Gastrocnemius medialis (tissue), 4 donors: ENCODE data around the gene PLSCR2.

Source experiments
- CTCF ChIP-seq, 5 experiments: fragments of 450-650 bp in 3 of 5; fragments of 200-600 bp in 2 of 5; sonication (generic) in 2 of 5; IDR thresholded peaks in 4 of 5; conservative IDR thresholded peaks in 1 of 5; 1 replicate in 4 of 5; 2 replicates in 1 of 5; pipeline ENCODE4 v1.5.1; 2016 to 2019; ENCODE audit warnings: antibody characterized with exemption in 5 of 5, mild to moderate bottlenecking in 3 of 5, moderate library complexity in 3 of 5
- POLR2A ChIP-seq, 2 donors: fragments of 450-650 bp; IDR thresholded peaks; one replicate each; pipeline ENCODE4 v1.6.1; 2017; ENCODE audit warnings: antibody characterized with exemption in 2 of 2, mild to moderate bottlenecking in 2 of 2, moderate library complexity in 2 of 2

GRCh38 chr3:146511402-146512134, 42.2 kb upstream of the PLSCR2 start:
- TF ChIP-seq POLR2A (IDR thresholded peaks at IDR 0.05) (no peak), CTCF (IDR thresholded peaks at IDR 0.05 in 4 of 5, conservative IDR thresholded peaks at IDR 0.05 in 1 of 5) (no peak)
